Activated CD4-positive, CD25-positive, alpha-beta regulatory T cell treated with anti-CD3 and anti-CD28 coated beads, Interleukin-2, amount 50 U/mL, for 72 hours (primary cell): Measurements from ENCODE around the gene MEST.
"Not testable (repeated sequence)": the region's sequence is repeated elsewhere in the genome, so short reads cannot be mapped to it uniquely, and the experiment has no call there.

ENCODE experiments used
- DNase-seq: peaks from one replicate; pipeline ENCODE4 v3.0.0; 2021

The MEST gene

DNA sequence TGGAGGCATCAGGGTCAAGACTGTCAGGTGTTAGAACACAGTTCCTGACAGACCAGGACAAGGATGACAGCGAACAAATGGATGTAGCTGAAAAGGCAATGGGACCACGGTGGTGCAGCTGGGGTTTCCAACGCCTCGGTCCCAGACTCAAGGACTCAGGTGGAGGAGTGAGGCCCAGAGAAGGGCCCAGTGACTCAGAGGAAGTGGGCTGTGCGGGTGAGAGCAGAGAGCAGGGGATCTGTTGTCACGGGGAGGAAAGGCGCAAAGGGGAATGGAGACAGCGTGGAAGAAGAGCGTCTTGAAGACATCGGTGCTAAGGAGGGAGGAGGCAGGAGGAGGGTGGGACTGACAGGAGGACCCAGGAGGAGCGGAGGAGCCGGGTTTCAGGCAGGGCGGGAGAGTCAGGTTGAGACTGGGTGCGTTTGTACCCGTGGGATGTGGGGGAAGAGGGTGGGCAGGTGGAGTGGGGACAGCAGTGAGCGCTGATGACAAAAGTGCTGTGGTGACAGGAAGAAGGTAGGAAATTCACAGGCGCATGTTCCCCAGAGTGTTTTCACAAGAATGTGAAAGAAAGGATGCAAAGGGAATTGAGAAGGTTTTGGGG lies 36.0 kb downstream of the MEST start:
- not testable (repeated sequence) for DNase-seq

GRCh38 chr7:130529417-130529816 lies 37.5 kb downstream of the MEST start:
- no peak for DNase-seq

DNA sequence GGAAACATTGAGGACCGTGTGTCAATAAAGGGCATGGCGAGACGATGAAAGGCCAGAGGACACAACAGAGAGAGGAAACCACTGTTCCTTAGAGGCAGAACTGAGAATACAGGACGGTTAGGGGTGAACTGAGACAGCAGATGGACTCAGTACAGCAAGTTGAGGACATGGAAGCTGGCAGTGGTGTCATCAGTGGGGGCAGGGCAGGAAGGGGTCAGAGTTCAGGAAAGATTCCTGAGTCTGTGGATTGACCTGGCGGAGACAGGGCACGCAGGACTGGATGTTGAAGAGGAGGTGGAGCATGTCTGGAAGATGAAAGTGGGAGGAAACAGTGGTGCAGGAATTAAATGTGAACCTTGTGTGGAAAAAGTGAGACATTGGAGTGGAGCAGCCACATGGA lies 46.0 kb downstream of the MEST start:
- not testable (repeated sequence) for DNase-seq

DNA sequence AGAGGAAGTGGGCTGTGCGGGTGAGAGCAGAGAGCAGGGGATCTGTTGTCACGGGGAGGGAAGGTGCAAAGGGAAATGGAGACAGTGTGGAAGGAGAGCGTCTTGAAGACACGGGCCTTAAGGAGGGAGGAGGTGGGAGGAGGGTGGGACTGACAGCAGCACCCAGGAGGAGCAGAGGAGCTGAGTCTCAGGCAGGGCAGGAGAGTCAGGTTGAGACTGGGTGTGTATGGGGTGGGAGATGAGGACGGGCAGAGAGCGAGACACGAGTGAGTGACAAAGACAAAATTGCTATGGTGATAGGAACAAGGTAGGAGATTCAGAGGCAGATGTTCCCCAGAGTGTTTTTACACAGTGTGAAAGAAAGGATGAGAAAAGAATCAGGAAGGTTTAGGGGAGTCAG lies 49.4 kb downstream of the MEST start:
- DNase-seq, result not testable (repeated sequence)

GRCh38 chr7:130542297-130542696 lies 50.4 kb downstream of the MEST start:
- not testable (repeated sequence) for DNase-seq

- no peak for DNase-seq
Observed at GRCh38 chr7:130543487-130544010, 51.7 kb downstream of the MEST start.

- no peak for DNase-seq
Observed at GRCh38 chr7:130544356-130544755, 52.5 kb downstream of the MEST start.

- DNase-seq, result no peak
Observed at GRCh38 chr7:130553398-130554029, 61.6 kb downstream of the MEST start.

- DNase-seq, result no peak
Observed at GRCh38 chr7:130554481-130554880, 62.6 kb downstream of the MEST start.
